Esophagus squamous epithelium (tissue), 4 donors: ENCODE results near the gene GPR157.

Source experiments
- CTCF ChIP-seq, 6 experiments: fragments of 450-650 bp in 4 of 6; fragments of 200-600 bp in 2 of 6; sonication (generic) in 2 of 6; IDR thresholded peaks; one replicate each; pipeline ENCODE4 v1.5.1; 2016 to 2019; ENCODE audit warnings: antibody characterized with exemption in 6 of 6, mild to moderate bottlenecking in 4 of 6, moderate library complexity in 4 of 6
- POLR2A ChIP-seq, 4 donors: fragments of 450-650 bp; IDR thresholded peaks; one replicate each; pipeline ENCODE4 v1.6.1; 2017; ENCODE audit warnings: antibody characterized with exemption in 4 of 4, mild to moderate bottlenecking in 4 of 4, moderate library complexity in 3 of 4

GRCh38 chr1:9129266-9130041, 552 bp upstream of the GPR157 start:
- TF ChIP-seq CTCF (IDR thresholded peaks at IDR 0.05) (no peak), POLR2A (IDR thresholded peaks at IDR 0.05) (no peak)
